Tibial nerve (tissue), 4 donors: ENCODE results near the gene ADAM19. TPM values are rescaled to one million over a fixed set of nuclear protein-coding genes. Genes with fewer than 3 reads are reported as not detected.

Experiments used
- DNase-seq, 2 donors: peaks; one replicate each; pipeline ENCODE4 v3.0.0-alpha.2; 2019; ENCODE audit warnings: low spot score in 2 of 2
- H3K27ac ChIP-seq, 4 donors: fragments of 200-600 bp; sonication (generic) in 3 of 4; one replicate each; pipeline ENCODE4 v1.5.1; 2017 to 2019; ENCODE audit warnings: mild to moderate bottlenecking in 1 of 4
- H3K27me3 ChIP-seq, 2 donors: fragments of 200-600 bp; sonication (generic) in 1 of 2; one replicate each; pipeline versions ENCODE4 v1.5.1 to v1.6.0; 2017 to 2019
- H3K36me3 ChIP-seq, 3 donors: fragments of 200-600 bp; sonication (generic); one replicate each; pipeline ENCODE4 v1.5.1; 2018 to 2019
- H3K4me1 ChIP-seq, 4 donors: fragments of 200-600 bp; sonication (generic) in 3 of 4; one replicate each; pipeline ENCODE4 v1.5.1; 2017 to 2019
- H3K4me3 ChIP-seq, 4 donors: fragments of 200-600 bp; sonication (generic) in 3 of 4; one replicate each; pipeline ENCODE4 v1.5.1; 2017 to 2019; ENCODE audit warnings: mild to moderate bottlenecking in 1 of 4, moderate library complexity in 1 of 4
- H3K9me3 ChIP-seq, 4 donors: fragments of 200-600 bp; sonication (generic) in 3 of 4; one replicate each; pipeline ENCODE4 v1.5.1; 2017 to 2019
- CTCF ChIP-seq, 5 experiments: fragments of 200-600 bp in 3 of 5; fragments of 450-650 bp in 2 of 5; sonication (generic) in 3 of 5; IDR thresholded peaks; one replicate each; pipeline ENCODE4 v1.5.1; 2016 to 2019; ENCODE audit warnings: antibody characterized with exemption in 5 of 5, mild to moderate bottlenecking in 3 of 5, moderate library complexity in 2 of 5
- EP300 ChIP-seq, 2 donors: sonication (generic); formaldehyde crosslinking; IDR thresholded peaks; one replicate each; pipeline ENCODE4 v1.6.1; 2017; ENCODE audit warnings: antibody characterized with exemption in 2 of 2, mild to moderate bottlenecking in 1 of 2
- POLR2A ChIP-seq, 2 donors: fragments of 450-650 bp; IDR thresholded peaks; one replicate each; pipeline ENCODE4 v1.6.1; 2017; ENCODE audit warnings: antibody characterized with exemption in 2 of 2, mild to moderate bottlenecking in 2 of 2, moderate library complexity in 2 of 2
- WGBS, 2 donors: methylation state at CpG; one replicate each; pipeline ENCODE4 v1.1.5; 2018; 5-methylcytosine and 5-hydroxymethylcytosine counted together
- total RNA-seq, 4 donors: library from RNA; depleted of rRNA; stranded (reverse); fragments of >200 nt; gene quantifications; one replicate each; pipeline ENCODE4 v1.1.0, GENCODE V29; 2016

Gene ADAM19
- total RNA-seq, 4 donors from 2014 or later, result 7.2 to 13.2 (median 9.5) TPM

DNA sequence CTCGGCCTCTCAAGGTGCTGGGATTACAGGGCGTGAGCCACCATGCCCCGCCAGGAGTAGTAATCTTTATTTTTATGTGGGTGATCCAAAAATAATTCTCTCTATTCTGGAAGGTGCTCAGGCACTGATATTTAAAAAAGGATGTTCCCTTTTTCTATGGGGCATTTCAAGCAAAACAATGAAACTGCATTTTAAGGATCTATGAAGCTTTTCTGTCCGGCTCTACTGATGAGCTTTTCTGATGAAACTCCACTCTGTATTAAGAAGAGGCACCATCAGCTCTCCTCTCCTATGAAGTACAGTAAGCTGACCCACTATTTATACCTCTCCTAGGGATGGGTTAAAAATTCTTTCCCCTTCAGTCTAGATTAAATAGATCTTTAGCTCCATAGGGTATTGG is 7.4 kb downstream of the ADAM19 start:
- Histone ChIP-seq H3K36me3 (peaks cover 0 to 18% (median 0%) of the 10 kb centered on the region in 3 donors), H3K9me3 (no peaks in the 10 kb centered on the region), H3K4me3 (no peak overlapping the region), H3K4me1 (peaks cover 0 to 45% (median 16%) of the 10 kb centered on the region in 4 donors), H3K27ac (no peak overlapping the region), H3K27me3 (no peaks in the 10 kb centered on the region)
- DNase-seq, result no peak
- 83 to 84% methylated on average over 4 of the region's 4 CpGs for WGBS, 2 donors
- TF ChIP-seq POLR2A (IDR thresholded peaks at IDR 0.05) (no peak), CTCF (IDR thresholded peaks at IDR 0.05) (no peak), EP300 (IDR thresholded peaks at IDR 0.05) (no peak)

DNA sequence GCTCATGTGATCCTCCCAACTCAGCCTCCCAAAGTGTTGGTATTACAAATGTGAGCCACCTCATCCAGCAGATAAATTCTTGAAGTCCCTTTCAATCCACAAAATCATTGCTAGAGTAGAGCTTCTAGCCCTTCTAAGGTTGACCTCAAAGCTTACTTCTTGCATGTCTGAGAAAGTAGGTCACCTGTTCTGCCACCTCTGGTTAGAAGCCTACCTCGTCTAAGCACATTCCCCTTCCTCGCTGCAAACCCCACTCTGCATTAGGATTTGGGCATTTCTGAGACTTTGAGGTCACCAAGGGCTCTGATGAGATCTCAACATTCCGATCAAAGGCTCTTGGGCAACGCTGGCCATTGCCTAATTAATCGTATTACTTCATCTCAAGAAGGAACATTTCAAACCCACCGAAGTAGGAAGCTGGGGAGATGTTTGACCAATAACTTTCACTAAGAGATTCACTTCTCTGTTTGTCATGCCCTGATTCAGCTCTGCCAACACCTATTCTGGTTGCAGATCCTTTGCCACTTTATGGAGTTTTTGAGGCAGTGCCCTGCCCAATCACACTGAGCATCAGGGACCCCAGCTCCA is 8.6 kb downstream of the ADAM19 start:
- no peaks in the 10 kb centered on the region for H3K9me3 ChIP-seq
- no peak overlapping the region for H3K27ac ChIP-seq
- peaks cover 0 to 46% (median 24%) of the 10 kb centered on the region in 4 donors for H3K4me1 ChIP-seq
- DNase-seq, result peak in 1 of 2 donors; percentile 65
- H3K36me3 ChIP-seq, result peaks cover 0 to 18% (median 0%) of the 10 kb centered on the region in 3 donors
- H3K27me3 ChIP-seq, result no peaks in the 10 kb centered on the region
- no peak for TF ChIP-seq POLR2A (IDR thresholded peaks at IDR 0.05)
- TF ChIP-seq EP300 (IDR thresholded peaks at IDR 0.05), result peak in 1 of 2 donors; percentile 73
- H3K4me3 ChIP-seq, result no peak overlapping the region
- 83 to 85% methylated on average over 6 of the region's 6 CpGs for WGBS, 2 donors

- H3K27me3 ChIP-seq, result no peaks in the 10 kb centered on the region
- H3K36me3 ChIP-seq, result peaks cover 0 to 18% (median 0%) of the 10 kb centered on the region in 3 donors
- H3K9me3 ChIP-seq, result no peaks in the 10 kb centered on the region
- DNase-seq, result no peak
- peak overlapping the region in 1 of 4 donors; percentile 7 for H3K4me3 ChIP-seq
- WGBS, 2 donors, result 39 to 40% methylated on average over 13 of the region's 13 CpGs
- TF ChIP-seq EP300 (IDR thresholded peaks at IDR 0.05) (no peak), CTCF (IDR thresholded peaks at IDR 0.05) (peak in 1 of 5 experiments; percentile 14), POLR2A (IDR thresholded peaks at IDR 0.05) (no peak)
- peak overlapping the region; percentile 3 to 80 (median 62) for H3K27ac ChIP-seq
- H3K4me1 ChIP-seq, result peaks cover 0 to 50% (median 26%) of the 10 kb centered on the region in 4 donors
Measured at GRCh38 chr5:157563929-157564716, 11.5 kb downstream of the ADAM19 start.

DNA sequence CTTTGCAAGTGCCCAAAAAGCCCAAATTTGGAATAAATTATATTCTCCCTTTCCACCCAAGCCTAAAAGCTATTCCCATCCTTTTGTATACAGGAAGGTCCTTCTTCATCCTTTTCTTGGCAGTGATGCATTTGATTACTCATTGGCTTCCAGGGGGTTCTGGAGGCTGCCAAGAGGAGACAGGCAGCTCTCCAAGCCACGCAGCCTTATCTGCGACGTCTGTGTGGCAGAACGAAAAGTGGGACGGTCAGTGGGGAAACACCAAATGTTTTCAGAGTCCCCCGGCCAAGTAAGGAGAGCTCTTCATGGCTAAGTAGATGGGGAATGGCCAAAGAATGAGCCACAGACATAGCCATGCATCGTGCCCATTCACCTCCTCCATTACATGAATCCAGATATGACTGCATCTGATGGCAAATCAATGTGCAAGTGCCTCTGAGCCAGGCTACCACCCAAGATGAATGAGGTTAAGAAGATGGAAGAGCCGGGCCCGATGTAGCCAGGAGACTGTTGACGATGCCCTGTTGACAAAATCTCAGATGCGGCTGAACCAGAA is 12.1 kb downstream of the ADAM19 start:
- TF ChIP-seq POLR2A (IDR thresholded peaks at IDR 0.05), result no peak
- peak in 1 of 2 donors; percentile 7 for TF ChIP-seq EP300 (IDR thresholded peaks at IDR 0.05)
- no peak overlapping the region for H3K4me3 ChIP-seq

GRCh38 chr5:157562111-157562581 is 13.4 kb downstream of the ADAM19 start:
- H3K4me3 ChIP-seq, result no peak overlapping the region
- no peaks in the 10 kb centered on the region for H3K9me3 ChIP-seq
- H3K36me3 ChIP-seq, result peaks cover 0 to 5% (median 0%) of the 10 kb centered on the region in 3 donors
- H3K4me1 ChIP-seq, result peaks cover 0 to 61% (median 25%) of the 10 kb centered on the region in 4 donors
- peak overlapping the region in 3 of 4 donors; percentile 15 to 80 (median 72) for H3K27ac ChIP-seq
- 50 to 55% methylated on average over 10 of the region's 10 CpGs for WGBS, 2 donors
- TF ChIP-seq EP300 (IDR thresholded peaks at IDR 0.05), result peak; percentile 24 to 67
- no peak for TF ChIP-seq POLR2A (IDR thresholded peaks at IDR 0.05)
- TF ChIP-seq CTCF (IDR thresholded peaks at IDR 0.05), result no peak
- peak; percentile 79 for DNase-seq
- H3K27me3 ChIP-seq, result no peaks in the 10 kb centered on the region

More for the DNA sequence above, 12.1 kb downstream of the ADAM19 start:
- H3K27ac ChIP-seq, result peak overlapping the region; percentile 3 to 80 (median 62)
- H3K36me3 ChIP-seq, result peaks cover 0 to 18% (median 0%) of the 10 kb centered on the region in 3 donors
- H3K4me1 ChIP-seq, result peaks cover 0 to 54% (median 26%) of the 10 kb centered on the region in 4 donors
- no peaks in the 10 kb centered on the region for H3K9me3 ChIP-seq
- no peak for DNase-seq
- 41 to 43% methylated on average over 11 of the region's 11 CpGs for WGBS, 2 donors
- H3K27me3 ChIP-seq, result no peaks in the 10 kb centered on the region
